HepG2 (cell line): ENCODE data around the gene PLEKHA6. TPM values are rescaled to one million over a fixed set of nuclear protein-coding genes. Genes with fewer than 3 reads are reported as not detected.

Experiments
- CHD2 ChIP-seq: IDR thresholded peaks from 2 replicates; pipeline ENCODE4 v1.6.1; 2011; ENCODE audit warnings: low read depth, low read length, improper control_type of control experiment
- ETV6 ChIP-seq: sonication (generic); formaldehyde crosslinking; conservative IDR thresholded peaks from 2 replicates; pipeline ENCODE4 v1.4.0; 2020; ENCODE audit warnings: missing genetic modification reagents
- GATA4 ChIP-seq: sonication (generic); IDR thresholded peaks from 2 replicates; pipeline ENCODE4 v1.6.1; 2016; ENCODE audit warnings: antibody characterized with exemption, low read depth, borderline replicate concordance
- GTF2F1 ChIP-seq: fragments of 150-350 bp; IDR thresholded peaks from 2 replicates; pipeline ENCODE4 v1.6.1; 2014; ENCODE audit warnings: low read length
- HDAC6 ChIP-seq: fragments of 200-600 bp; sonication (generic); IDR thresholded peaks from 2 replicates; pipeline ENCODE4 v1.7.0; 2017; ENCODE audit warnings: mild to moderate bottlenecking, antibody characterized with exemption, low read length, low read depth
- MIXL1 ChIP-seq: IDR thresholded peaks from 2 replicates; pipeline ENCODE4 v1.6.1; 2016
- NAIF1 ChIP-seq: sonication (generic); formaldehyde crosslinking; IDR thresholded peaks from 2 replicates; pipeline ENCODE4 v1.5.0; 2020; ENCODE audit warnings: mild to moderate bottlenecking, missing genetic modification reagents, borderline replicate concordance
- SPEN ChIP-seq: sonication (generic); formaldehyde crosslinking; IDR thresholded peaks from 2 replicates; pipeline ENCODE4 v1.5.1; 2020; ENCODE audit warnings: low read depth, mild to moderate bottlenecking, missing genetic modification reagents
- SYNCRIP ChIP-seq: fragments of 200-400 bp; formaldehyde crosslinking; IDR thresholded peaks from 2 replicates; pipeline ENCODE4 v1.6.1; 2018; ENCODE audit warnings: mild to moderate bottlenecking, low read depth, low read length; ENCODE audit not compliant: insufficient read depth
- TBX2 ChIP-seq: sonication (generic); formaldehyde crosslinking; IDR thresholded peaks from 2 replicates; pipeline ENCODE4 v1.5.0; 2020; ENCODE audit warnings: missing genetic modification reagents, mild to moderate bottlenecking, borderline replicate concordance
- ZFP41 ChIP-seq: sonication (generic); formaldehyde crosslinking; IDR thresholded peaks from 2 replicates; pipeline ENCODE4 v1.4.0; 2020; ENCODE audit warnings: mild to moderate bottlenecking, missing genetic modification reagents, borderline replicate concordance
- ZNF614 ChIP-seq: IDR thresholded peaks from 2 replicates; pipeline ENCODE4 v1.6.1; 2018; ENCODE audit warnings: missing biosample characterization, missing genetic modification reagents, inconsistent platforms, borderline replicate concordance
- polyA plus RNA-seq, 8 experiments: library from polyadenylated mRNA; depleted of rRNA in 3 of 8; stranded (reverse) in 7 of 8; unstranded in 1 of 8; fragments of >200 nt; fragmentation: Illumina TruSeq in 4 of 8; extraction: Trizol in 4 of 8; gene quantifications; 2 replicates each; pipeline versions ENCODE4 v1.2.1 to v1.2.3, GENCODE V29; 2011 to 2016; ENCODE audit warnings: low read depth in 4 of 8, missing spikeins in 1 of 8, mixed read lengths in 1 of 8; ENCODE audit not compliant: insufficient read depth in 1 of 8
- total RNA-seq, 5 experiments: library from RNA; depleted of rRNA; stranded (reverse); fragments of >200 nt; fragmentation: Illumina TruSeq; extraction: Trizol; gene quantifications; 2 replicates each; pipeline ENCODE4 v1.2.3, GENCODE V29; 2016; ENCODE audit warnings: low read depth in 1 of 5
- TF ChIP-seq, protein P1 (sequence below): sonication (generic); formaldehyde crosslinking; IDR thresholded peaks from 2 replicates; pipeline ENCODE4 v1.4.0; 2020; ENCODE audit warnings: missing genetic modification reagents, borderline replicate concordance
- TF ChIP-seq, protein P2 (sequence below): sonication (generic); formaldehyde crosslinking; IDR thresholded peaks from 2 replicates; pipeline ENCODE4 v1.4.0; 2020; ENCODE audit warnings: missing genetic modification reagents, mild to moderate bottlenecking, borderline replicate concordance
- TF ChIP-seq, protein P3 (sequence below), 2 experiments: sonication (generic) in 1 of 2; formaldehyde crosslinking in 1 of 2; IDR thresholded peaks; 2 replicates each; pipeline versions ENCODE4 v1.6.1 to v1.9.0; 2014 to 2022; ENCODE audit warnings: antibody characterized with exemption in 1 of 2, borderline replicate concordance in 1 of 2, inconsistent platforms in 1 of 2, low read depth in 1 of 2, missing genetic modification reagents in 1 of 2

The PLEKHA6 gene
- total and polyA plus RNA-seq, 2 of the 13 experiments (the other 11 are each of a cell fraction or from before 2014, with no cell fraction given) = 5.3 to 11.4 TPM

DNA sequence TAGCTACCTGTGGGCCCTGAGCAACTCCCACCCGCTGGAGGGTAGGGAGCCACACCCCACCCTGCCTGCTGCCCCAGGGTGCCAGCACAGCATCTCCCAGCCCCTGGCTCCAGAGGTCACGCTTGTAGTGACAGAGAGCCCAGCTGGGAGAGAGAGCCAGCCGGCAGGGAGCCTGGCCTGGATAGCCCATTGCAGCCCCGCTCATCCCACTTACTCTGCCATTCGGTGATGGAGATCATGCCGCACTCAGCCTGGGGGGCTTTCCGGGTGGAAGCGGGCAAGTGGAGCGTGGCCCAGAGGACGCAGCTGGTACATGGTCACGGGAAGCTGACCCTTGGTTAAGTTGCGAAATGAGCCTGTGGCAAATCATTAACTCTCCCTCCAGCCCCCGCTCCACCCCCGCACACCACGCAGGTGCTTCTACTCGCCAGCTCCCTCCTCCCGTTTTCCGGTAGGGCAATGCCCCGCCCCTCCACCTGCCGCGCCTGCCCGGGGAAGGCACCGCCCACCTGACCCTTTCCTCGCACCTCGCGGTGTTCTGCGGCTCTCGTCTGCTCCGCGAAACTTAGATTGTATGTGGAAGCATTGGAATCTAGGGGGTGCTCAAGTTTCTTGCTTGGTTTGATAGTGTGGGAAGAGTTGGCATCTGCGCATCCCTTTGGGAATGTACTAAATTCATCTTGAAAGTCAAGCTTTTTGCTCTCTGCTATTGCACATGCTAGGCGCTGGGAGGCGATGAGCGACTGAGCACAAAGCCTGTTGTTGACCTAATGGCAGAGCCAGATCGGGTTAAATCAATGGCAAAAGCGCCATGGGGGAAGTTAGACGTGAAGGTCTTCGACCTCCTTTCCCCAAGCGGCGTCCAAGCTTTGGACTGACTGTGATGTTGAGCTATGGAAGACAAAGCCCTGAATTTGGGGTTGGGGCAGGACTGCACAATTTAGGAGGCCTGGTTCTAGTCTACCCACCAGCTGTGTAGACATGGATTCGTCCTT, 145.8 kb downstream of the PLEKHA6 start, which contains the start of gene GOLT1A (continued):
- TF ChIP-seq TBX2 = peak; percentile 95
- TF ChIP-seq ETV6 (CRISPR knock-in tag) = no peak
- TF ChIP-seq SYNCRIP = no peak
- no peak for TF ChIP-seq GATA4
- peak; percentile 67 for TF ChIP-seq MIXL1 (CRISPR knock-in tag)
- peak; percentile 53 for TF ChIP-seq SPEN
- no peak for TF ChIP-seq ZFP41
- TF ChIP-seq GTF2F1 = no peak
- peak; percentile 81; the same call in 1 of the 2 replicates for TF ChIP-seq ZNF614 (CRISPR knock-in tag)
- TF ChIP-seq, protein P1, sequence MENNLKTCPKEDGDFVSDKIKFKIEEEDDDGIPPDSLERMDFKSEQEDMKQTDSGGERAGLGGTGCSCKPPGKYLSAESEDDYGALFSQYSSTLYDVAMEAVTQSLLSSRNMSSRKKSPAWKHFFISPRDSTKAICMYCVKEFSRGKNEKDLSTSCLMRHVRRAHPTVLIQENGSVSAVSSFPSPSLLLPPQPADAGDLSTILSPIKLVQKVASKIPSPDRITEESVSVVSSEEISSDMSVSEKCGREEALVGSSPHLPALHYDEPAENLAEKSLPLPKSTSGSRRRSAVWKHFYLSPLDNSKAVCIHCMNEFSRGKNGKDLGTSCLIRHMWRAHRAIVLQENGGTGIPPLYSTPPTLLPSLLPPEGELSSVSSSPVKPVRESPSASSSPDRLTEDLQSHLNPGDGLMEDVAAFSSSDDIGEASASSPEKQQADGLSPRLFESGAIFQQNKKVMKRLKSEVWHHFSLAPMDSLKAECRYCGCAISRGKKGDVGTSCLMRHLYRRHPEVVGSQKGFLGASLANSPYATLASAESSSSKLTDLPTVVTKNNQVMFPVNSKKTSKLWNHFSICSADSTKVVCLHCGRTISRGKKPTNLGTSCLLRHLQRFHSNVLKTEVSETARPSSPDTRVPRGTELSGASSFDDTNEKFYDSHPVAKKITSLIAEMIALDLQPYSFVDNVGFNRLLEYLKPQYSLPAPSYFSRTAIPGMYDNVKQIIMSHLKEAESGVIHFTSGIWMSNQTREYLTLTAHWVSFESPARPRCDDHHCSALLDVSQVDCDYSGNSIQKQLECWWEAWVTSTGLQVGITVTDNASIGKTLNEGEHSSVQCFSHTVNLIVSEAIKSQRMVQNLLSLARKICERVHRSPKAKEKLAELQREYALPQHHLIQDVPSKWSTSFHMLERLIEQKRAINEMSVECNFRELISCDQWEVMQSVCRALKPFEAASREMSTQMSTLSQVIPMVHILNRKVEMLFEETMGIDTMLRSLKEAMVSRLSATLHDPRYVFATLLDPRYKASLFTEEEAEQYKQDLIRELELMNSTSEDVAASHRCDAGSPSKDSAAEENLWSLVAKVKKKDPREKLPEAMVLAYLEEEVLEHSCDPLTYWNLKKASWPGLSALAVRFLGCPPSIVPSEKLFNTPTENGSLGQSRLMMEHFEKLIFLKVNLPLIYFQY (CRISPR knock-in tag) = no peak
- no peak for TF ChIP-seq HDAC6
- TF ChIP-seq, protein P2, sequence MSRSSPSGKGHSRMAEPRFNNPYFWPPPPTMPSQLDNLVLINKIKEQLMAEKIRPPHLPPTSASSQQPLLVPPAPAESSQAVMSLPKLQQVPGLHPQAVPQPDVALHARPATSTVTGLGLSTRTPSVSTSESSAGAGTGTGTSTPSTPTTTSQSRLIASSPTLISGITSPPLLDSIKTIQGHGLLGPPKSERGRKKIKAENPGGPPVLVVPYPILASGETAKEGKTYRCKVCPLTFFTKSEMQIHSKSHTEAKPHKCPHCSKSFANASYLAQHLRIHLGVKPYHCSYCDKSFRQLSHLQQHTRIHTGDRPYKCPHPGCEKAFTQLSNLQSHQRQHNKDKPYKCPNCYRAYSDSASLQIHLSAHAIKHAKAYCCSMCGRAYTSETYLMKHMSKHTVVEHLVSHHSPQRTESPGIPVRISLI (CRISPR knock-in tag) = no peak
- TF ChIP-seq, protein P3, sequence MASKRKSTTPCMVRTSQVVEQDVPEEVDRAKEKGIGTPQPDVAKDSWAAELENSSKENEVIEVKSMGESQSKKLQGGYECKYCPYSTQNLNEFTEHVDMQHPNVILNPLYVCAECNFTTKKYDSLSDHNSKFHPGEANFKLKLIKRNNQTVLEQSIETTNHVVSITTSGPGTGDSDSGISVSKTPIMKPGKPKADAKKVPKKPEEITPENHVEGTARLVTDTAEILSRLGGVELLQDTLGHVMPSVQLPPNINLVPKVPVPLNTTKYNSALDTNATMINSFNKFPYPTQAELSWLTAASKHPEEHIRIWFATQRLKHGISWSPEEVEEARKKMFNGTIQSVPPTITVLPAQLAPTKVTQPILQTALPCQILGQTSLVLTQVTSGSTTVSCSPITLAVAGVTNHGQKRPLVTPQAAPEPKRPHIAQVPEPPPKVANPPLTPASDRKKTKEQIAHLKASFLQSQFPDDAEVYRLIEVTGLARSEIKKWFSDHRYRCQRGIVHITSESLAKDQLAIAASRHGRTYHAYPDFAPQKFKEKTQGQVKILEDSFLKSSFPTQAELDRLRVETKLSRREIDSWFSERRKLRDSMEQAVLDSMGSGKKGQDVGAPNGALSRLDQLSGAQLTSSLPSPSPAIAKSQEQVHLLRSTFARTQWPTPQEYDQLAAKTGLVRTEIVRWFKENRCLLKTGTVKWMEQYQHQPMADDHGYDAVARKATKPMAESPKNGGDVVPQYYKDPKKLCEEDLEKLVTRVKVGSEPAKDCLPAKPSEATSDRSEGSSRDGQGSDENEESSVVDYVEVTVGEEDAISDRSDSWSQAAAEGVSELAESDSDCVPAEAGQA (IDR thresholded peaks at IDR 0.05; ENCODE audit: low read depth) = no peak; the same call in 1 of the 2 replicates
- TF ChIP-seq, protein P3 (CRISPR knock-in tag; IDR thresholded peaks at IDR 0.05; ENCODE audit: borderline replicate concordance) = 0 out of 2 replicates have a peak, but pooled peaks have one; percentile 45
- no peak for TF ChIP-seq NAIF1 (CRISPR knock-in tag)
- peak; percentile 92 for TF ChIP-seq CHD2
